ENCODE data around the gene PAQR5.

DNA sequence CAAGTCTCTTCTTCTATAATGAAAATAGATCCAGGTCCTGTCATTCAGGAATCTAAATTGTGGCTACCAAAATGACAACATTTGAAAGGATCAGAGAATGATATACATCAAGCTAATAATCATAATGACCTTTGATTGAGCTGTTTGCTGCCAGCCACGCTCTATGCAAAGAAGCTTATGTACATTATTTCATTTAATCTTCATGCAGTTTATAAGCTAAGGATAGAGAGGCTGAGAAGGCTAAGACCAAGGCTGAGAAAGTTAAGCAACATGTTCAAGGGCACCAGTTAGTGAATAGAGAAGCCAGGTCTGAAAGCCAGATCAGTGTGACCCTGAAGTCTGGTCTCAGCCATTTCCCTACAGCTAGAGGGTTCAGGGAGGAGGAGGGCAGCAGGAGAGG, 29.4 kb downstream of the PAQR5 start:
- TF ChIP-seq, protein P1, sequence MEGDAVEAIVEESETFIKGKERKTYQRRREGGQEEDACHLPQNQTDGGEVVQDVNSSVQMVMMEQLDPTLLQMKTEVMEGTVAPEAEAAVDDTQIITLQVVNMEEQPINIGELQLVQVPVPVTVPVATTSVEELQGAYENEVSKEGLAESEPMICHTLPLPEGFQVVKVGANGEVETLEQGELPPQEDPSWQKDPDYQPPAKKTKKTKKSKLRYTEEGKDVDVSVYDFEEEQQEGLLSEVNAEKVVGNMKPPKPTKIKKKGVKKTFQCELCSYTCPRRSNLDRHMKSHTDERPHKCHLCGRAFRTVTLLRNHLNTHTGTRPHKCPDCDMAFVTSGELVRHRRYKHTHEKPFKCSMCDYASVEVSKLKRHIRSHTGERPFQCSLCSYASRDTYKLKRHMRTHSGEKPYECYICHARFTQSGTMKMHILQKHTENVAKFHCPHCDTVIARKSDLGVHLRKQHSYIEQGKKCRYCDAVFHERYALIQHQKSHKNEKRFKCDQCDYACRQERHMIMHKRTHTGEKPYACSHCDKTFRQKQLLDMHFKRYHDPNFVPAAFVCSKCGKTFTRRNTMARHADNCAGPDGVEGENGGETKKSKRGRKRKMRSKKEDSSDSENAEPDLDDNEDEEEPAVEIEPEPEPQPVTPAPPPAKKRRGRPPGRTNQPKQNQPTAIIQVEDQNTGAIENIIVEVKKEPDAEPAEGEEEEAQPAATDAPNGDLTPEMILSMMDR (IDR thresholded peaks at IDR 0.05; ENCODE audit: extremely low read depth in 1 of 2, insufficient read depth in 1 of 2, low read depth in 1 of 2, low read length in 2 of 2): no peak
- no peak for TF ChIP-seq JUN (IDR thresholded peaks at IDR 0.05; ENCODE audit: borderline replicate concordance, insufficient read depth, insufficient read length, low read depth)
- TF ChIP-seq EZH2 (IDR thresholded peaks at IDR 0.05; ENCODE audit: borderline replicate concordance, low read depth, low read length, severe bottlenecking): no peak
- no peak for TF ChIP-seq MYC (IDR thresholded peaks at IDR 0.05; ENCODE audit: low read depth, low read length)
- TF ChIP-seq POLR2AphosphoS5 (IDR thresholded peaks at IDR 0.05; ENCODE audit: insufficient read depth, low read depth, low read length): no peak
- no peak for TF ChIP-seq POLR2A (IDR thresholded peaks at IDR 0.05; ENCODE audit: low read depth, low read length)
- no peak for TF ChIP-seq GATA2 (IDR thresholded peaks at IDR 0.05; ENCODE audit: insufficient read depth, insufficient read length, low read depth, low read length)

Measured in endothelial cell of umbilical vein (primary cell).